ENCODE data around the gene NLGN1. TPM values are rescaled to one million over a fixed set of nuclear protein-coding genes. Genes with fewer than 3 reads are reported as not detected.

Gene NLGN1
- total and polyA plus RNA-seq, 11 donors, result 1.8 to 27.6 (median 15.5) TPM

GRCh38 chr3:173780067-173780466, 382.5 kb downstream of the NLGN1 start:
- intact Hi-C loops (cut with DNase I), result no loop called here
- Histone ChIP-seq H3K4me1 (no peaks in the 10 kb centered on the region), H3K4me3 (no peak overlapping the region), H3K36me3 (no peaks in the 10 kb centered on the region), H3K27ac (no peak overlapping the region), H3K27me3 (no peaks in the 10 kb centered on the region), H3K9me3 (no peaks in the 10 kb centered on the region)
- 86 to 93% (median 87%) methylated on average over 3 of the region's 3 CpGs for WGBS, 4 donors
- DNase-seq (no peak), ATAC-seq (no peak)
- no peak for TF ChIP-seq CTCF (IDR thresholded peaks at IDR 0.05)

- DNase-seq (no peak), ATAC-seq (no peak)
- 60 to 75% (median 63%) methylated on average over 3 of the region's 3 CpGs for WGBS, 4 donors
- Histone ChIP-seq H3K4me1 (no peaks in the 10 kb centered on the region), H3K4me3 (no peak overlapping the region), H3K27ac (no peak overlapping the region), H3K27me3 (no peaks in the 10 kb centered on the region), H3K36me3 (no peaks in the 10 kb centered on the region), H3K9me3 (no peaks in the 10 kb centered on the region)
- TF ChIP-seq CTCF (IDR thresholded peaks at IDR 0.05) (no peak), POLR2A (IDR thresholded peaks at IDR 0.05) (no peak)
- intact Hi-C loops (cut with DNase I), result no loop called here
Observed at GRCh38 chr3:173785004-173785403, 387.5 kb downstream of the NLGN1 start.

- Histone ChIP-seq H3K4me1 (no peaks in the 10 kb centered on the region), H3K27ac (no peak overlapping the region), H3K4me3 (no peak overlapping the region), H3K36me3 (no peaks in the 10 kb centered on the region), H3K27me3 (no peaks in the 10 kb centered on the region), H3K9me3 (no peaks in the 10 kb centered on the region)
- DNase-seq (no peak), ATAC-seq (no peak)
- WGBS, 4 donors, result 76 to 90% (median 80%) methylated on average over 2 of the region's 2 CpGs
- no peak for TF ChIP-seq CTCF (IDR thresholded peaks at IDR 0.05)
- no peak for TF ChIP-seq POLR2A (IDR thresholded peaks at IDR 0.05)
- intact Hi-C loops (cut with DNase I), result no loop called here
Observed at GRCh38 chr3:173789530-173790162, 392.1 kb downstream of the NLGN1 start.

GRCh38 chr3:173793963-173794362, 396.4 kb downstream of the NLGN1 start:
- Histone ChIP-seq H3K4me1 (no peaks in the 10 kb centered on the region), H3K9me3 (no peaks in the 10 kb centered on the region), H3K36me3 (no peaks in the 10 kb centered on the region), H3K27ac (no peak overlapping the region), H3K4me3 (no peak overlapping the region), H3K27me3 (no peaks in the 10 kb centered on the region)
- no peak for TF ChIP-seq POLR2A (IDR thresholded peaks at IDR 0.05)
- no peak for TF ChIP-seq CTCF (IDR thresholded peaks at IDR 0.05)
- no peak for DNase-seq
- no peak for ATAC-seq
- 73 to 81% (median 76%) methylated on average over 2 of the region's 2 CpGs for WGBS, 4 donors
- intact Hi-C loops (cut with DNase I), result no loop called here

Data from heart left ventricle (tissue), 16 donors.